HepG2 (cell line): ENCODE results near the gene SUSD3. TPM values are rescaled to one million over a fixed set of nuclear protein-coding genes. Genes with fewer than 3 reads are reported as not detected.

Experiments
- CEBPZ ChIP-seq: IDR thresholded peaks from 2 replicates; pipeline ENCODE4 v1.6.1; 2012; ENCODE audit warnings: low read length, improper control_type of control experiment
- CREB3 ChIP-seq: sonication (generic); formaldehyde crosslinking; IDR thresholded peaks from 2 replicates; pipeline ENCODE4 v1.5.0; 2020; ENCODE audit warnings: missing genetic modification reagents
- FLYWCH1 ChIP-seq: sonication (generic); formaldehyde crosslinking; IDR thresholded peaks from 2 replicates; pipeline ENCODE4 v1.8.1; 2023; ENCODE audit warnings: mild to moderate bottlenecking, missing genetic modification reagents
- FOSL2 ChIP-seq: sonication (generic); formaldehyde crosslinking; IDR thresholded peaks from 2 replicates; pipeline ENCODE4 v1.4.0; 2020; ENCODE audit warnings: missing genetic modification reagents
- KDM4B ChIP-seq: sonication (generic); formaldehyde crosslinking; IDR thresholded peaks from 2 replicates; pipeline ENCODE4 v1.4.0; 2020; ENCODE audit warnings: missing genetic modification reagents
- KDM5B ChIP-seq: sonication (generic); formaldehyde crosslinking; IDR thresholded peaks from 2 replicates; pipeline ENCODE4 v1.4.0; 2020; ENCODE audit warnings: missing genetic modification reagents, mild to moderate bottlenecking, borderline replicate concordance
- MXD4 ChIP-seq: IDR thresholded peaks from 2 replicates; pipeline ENCODE4 v1.6.1; 2016; ENCODE audit warnings: mild to moderate bottlenecking, missing biosample characterization, missing genetic modification reagents
- NR2F1 ChIP-seq, 2 experiments: fragments of 450-650 bp in 1 of 2; formaldehyde crosslinking in 1 of 2; IDR thresholded peaks; 2 replicates each; pipeline versions ENCODE4 v1.5.0 to v1.6.1; 2016 to 2020; ENCODE audit warnings: mild to moderate bottlenecking in 1 of 2, missing compliant biosample characterization in 1 of 2, missing genetic modification reagents in 1 of 2, moderate library complexity in 1 of 2
- PHB2 ChIP-seq: fragments of 450-650 bp; IDR thresholded peaks from 2 replicates; pipeline ENCODE4 v1.6.1; 2018; ENCODE audit not compliant: partially characterized antibody
- SNRNP70 ChIP-seq: fragments of 200-400 bp; formaldehyde crosslinking; IDR thresholded peaks from 2 replicates; pipeline ENCODE4 v1.6.1; 2017; ENCODE audit warnings: mild to moderate bottlenecking, low read depth, low read length, moderate library complexity
- TOPORS ChIP-seq: sonication (generic); formaldehyde crosslinking; IDR thresholded peaks from 2 replicates; pipeline ENCODE4 v1.8.0; 2023; ENCODE audit warnings: mild to moderate bottlenecking, missing genetic modification reagents
- TRIM24 ChIP-seq: sonication (generic); formaldehyde crosslinking; IDR thresholded peaks from 2 replicates; pipeline ENCODE4 v1.8.0; 2022; ENCODE audit warnings: mild to moderate bottlenecking, missing genetic modification reagents
- ZFY ChIP-seq: sonication (generic); formaldehyde crosslinking; IDR thresholded peaks from 2 replicates; pipeline ENCODE4 v1.4.0; 2020; ENCODE audit warnings: missing genetic modification reagents
- ZMYM2 ChIP-seq: sonication (generic); formaldehyde crosslinking; IDR thresholded peaks from 2 replicates; pipeline ENCODE4 v1.8.0; 2022; ENCODE audit warnings: mild to moderate bottlenecking, missing genetic modification reagents
- ZNF138 ChIP-seq: sonication (generic); formaldehyde crosslinking; IDR thresholded peaks from 2 replicates; pipeline ENCODE4 v1.5.0; 2020; ENCODE audit warnings: mild to moderate bottlenecking, low read depth, missing genetic modification reagents
- ZNF18 ChIP-seq: sonication (generic); formaldehyde crosslinking; IDR thresholded peaks from 2 replicates; pipeline ENCODE4 v1.8.0; 2022; ENCODE audit warnings: mild to moderate bottlenecking, missing genetic modification reagents; ENCODE audit not compliant: insufficient replicate concordance
- ZNF263 ChIP-seq: sonication (generic); formaldehyde crosslinking; IDR thresholded peaks from 2 replicates; pipeline ENCODE4 v1.4.0; 2020; ENCODE audit warnings: missing genetic modification reagents
- ZNF484 ChIP-seq: sonication (generic); formaldehyde crosslinking; IDR thresholded peaks from 2 replicates; pipeline ENCODE4 v1.5.1; 2020; ENCODE audit warnings: mild to moderate bottlenecking, low read depth, missing genetic modification reagents, borderline replicate concordance
- ZNF747 ChIP-seq: sonication (generic); formaldehyde crosslinking; IDR thresholded peaks from 2 replicates; pipeline ENCODE4 v1.8.1; 2023; ENCODE audit warnings: missing genetic modification reagents, mild to moderate bottlenecking, borderline replicate concordance
- polyA plus RNA-seq, 8 experiments: library from polyadenylated mRNA; depleted of rRNA in 3 of 8; stranded (reverse) in 7 of 8; unstranded in 1 of 8; fragments of >200 nt; fragmentation: Illumina TruSeq in 4 of 8; extraction: Trizol in 4 of 8; gene quantifications; 2 replicates each; pipeline versions ENCODE4 v1.2.1 to v1.2.3, GENCODE V29; 2011 to 2016; ENCODE audit warnings: low read depth in 4 of 8, missing spikeins in 1 of 8, mixed read lengths in 1 of 8; ENCODE audit not compliant: insufficient read depth in 1 of 8
- total RNA-seq, 5 experiments: library from RNA; depleted of rRNA; stranded (reverse); fragments of >200 nt; fragmentation: Illumina TruSeq; extraction: Trizol; gene quantifications; 2 replicates each; pipeline ENCODE4 v1.2.3, GENCODE V29; 2016; ENCODE audit warnings: low read depth in 1 of 5

The SUSD3 gene
- total and polyA plus RNA-seq, 2 of the 13 experiments (the other 11 are each of a cell fraction or from before 2014, with no cell fraction given) = 7.0 to 9.1 TPM

- TF ChIP-seq TRIM24 = no peak; the same call in 1 of the 2 replicates
- peak; percentile 82 for TF ChIP-seq ZFY (CRISPR knock-in tag)
- TF ChIP-seq TOPORS (CRISPR knock-in tag) = peak; percentile 80; the same call in 1 of the 2 replicates
- peak; percentile 62 for TF ChIP-seq ZNF18
- peak; percentile 96 for TF ChIP-seq FOSL2 (CRISPR knock-in tag)
- no peak for TF ChIP-seq FLYWCH1 (CRISPR knock-in tag)
- peak; percentile 93 for TF ChIP-seq MXD4 (CRISPR knock-in tag)
- 0 out of 4 replicates have a peak, but pooled peaks of 1 of the 2 experiments have one; percentile 31 for TF ChIP-seq NR2F1 (CRISPR knock-in tag; IDR thresholded peaks at IDR 0.05)
- no peak for TF ChIP-seq PHB2
- TF ChIP-seq KDM5B (CRISPR knock-in tag) = peak; percentile 94
- TF ChIP-seq CREB3 (CRISPR knock-in tag) = no peak
- TF ChIP-seq SNRNP70 = no peak
- TF ChIP-seq ZMYM2 = no peak; the same call in 1 of the 2 replicates
- TF ChIP-seq CEBPZ = no peak
- no peak for TF ChIP-seq ZNF484 (CRISPR knock-in tag)
- TF ChIP-seq KDM4B = peak; percentile 60; the same call in 1 of the 2 replicates
- peak; percentile 94; the same call in 1 of the 2 replicates for TF ChIP-seq ZNF747 (CRISPR knock-in tag)
- peak; percentile 69 for TF ChIP-seq ZNF263 (CRISPR knock-in tag)
- TF ChIP-seq ZNF138 (CRISPR knock-in tag) = no peak
Measured at GRCh38 chr9:93119953-93120845, 61.7 kb downstream of the SUSD3 start (continued).
